Measurements from ENCODE around the gene USP10.
"Not testable (repeated sequence)": the region's sequence is repeated elsewhere in the genome, so short reads cannot be mapped to it uniquely, and the experiment has no call there.

The USP10 gene

GRCh38 chr16:84724606-84725309 lies 25.0 kb downstream of the USP10 start:
- Histone ChIP-seq H3K27me3 (replicated peaks; ENCODE audit: control insufficient read depth, insufficient read depth, low read length, poor library complexity, severe bottlenecking) (no peaks in the 10 kb centered on the region), H3K4me1 (ENCODE audit: control insufficient read depth, insufficient read depth, low read length, poor library complexity, severe bottlenecking) (peaks cover 5% of the 10 kb centered on the region), H3K9me3 (ENCODE audit: control insufficient read depth, low read length) (no peaks in the 10 kb centered on the region), H3K36me3 (ENCODE audit: control insufficient read depth, insufficient read depth, low read length) (no peaks in the 10 kb centered on the region), H3K4me3 (ENCODE audit: insufficient read depth, low read depth, low read length, poor library complexity, severe bottlenecking) (no peak overlapping the region), H3K27ac (ENCODE audit: insufficient read depth, low read length, poor library complexity, severe bottlenecking) (no peak overlapping the region)
- no peak for DNase-seq

DNA sequence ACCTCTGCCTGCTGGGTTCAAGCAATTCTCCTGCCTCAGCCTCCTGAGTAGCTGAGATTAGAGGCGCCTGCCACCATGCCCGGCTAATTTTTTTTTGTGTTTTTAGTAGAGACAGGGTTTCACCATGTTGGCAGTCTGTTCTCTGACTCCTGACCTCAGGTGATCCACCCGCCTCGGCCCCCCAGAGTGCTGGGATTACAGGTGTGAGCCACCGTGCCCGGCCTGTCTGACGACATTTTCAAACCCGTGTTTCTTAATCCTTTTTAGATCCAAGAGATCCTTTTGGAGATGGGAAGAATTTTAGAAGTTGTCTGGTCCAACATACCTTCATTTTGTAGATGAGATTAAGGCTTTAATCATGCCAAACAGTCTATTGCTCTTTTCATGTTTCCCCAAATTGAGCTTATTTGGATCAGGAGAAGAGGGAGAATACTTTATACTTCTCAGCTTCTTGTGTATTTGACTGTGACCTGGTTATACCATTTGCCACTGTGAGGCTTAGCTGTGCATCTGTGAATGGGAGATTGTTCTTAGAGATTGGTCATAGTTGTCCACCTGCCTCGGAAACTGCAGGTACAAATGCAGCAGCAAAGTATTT lies 25.8 kb downstream of the USP10 start:
- no peaks in the 10 kb centered on the region for H3K27me3 ChIP-seq (replicated peaks; ENCODE audit: control insufficient read depth, insufficient read depth, low read length, poor library complexity, severe bottlenecking)
- no peak overlapping the region for H3K27ac ChIP-seq (ENCODE audit: insufficient read depth, low read length, poor library complexity, severe bottlenecking)
- DNase-seq, result no peak
- H3K4me3 ChIP-seq (ENCODE audit: insufficient read depth, low read depth, low read length, poor library complexity, severe bottlenecking), result no peak overlapping the region
- no peaks in the 10 kb centered on the region for H3K9me3 ChIP-seq (ENCODE audit: control insufficient read depth, low read length)
- H3K4me1 ChIP-seq (ENCODE audit: control insufficient read depth, insufficient read depth, low read length, poor library complexity, severe bottlenecking), result peaks cover 5% of the 10 kb centered on the region
- no peaks in the 10 kb centered on the region for H3K36me3 ChIP-seq (ENCODE audit: control insufficient read depth, insufficient read depth, low read length)

- H3K36me3 ChIP-seq (ENCODE audit: control insufficient read depth, insufficient read depth, low read length), result no peaks in the 10 kb centered on the region
- no peaks in the 10 kb centered on the region for H3K9me3 ChIP-seq (ENCODE audit: control insufficient read depth, low read length)
- H3K4me1 ChIP-seq (ENCODE audit: control insufficient read depth, insufficient read depth, low read length, poor library complexity, severe bottlenecking), result peaks cover 5% of the 10 kb centered on the region
- no peaks in the 10 kb centered on the region for H3K27me3 ChIP-seq (replicated peaks; ENCODE audit: control insufficient read depth, insufficient read depth, low read length, poor library complexity, severe bottlenecking)
- no peak overlapping the region for H3K4me3 ChIP-seq (ENCODE audit: insufficient read depth, low read depth, low read length, poor library complexity, severe bottlenecking)
- peak; percentile 60 to 77 (median 62) for DNase-seq
- H3K27ac ChIP-seq (ENCODE audit: insufficient read depth, low read length, poor library complexity, severe bottlenecking), result no peak overlapping the region
Measured at GRCh38 chr16:84726079-84726668, 26.4 kb downstream of the USP10 start.

DNA sequence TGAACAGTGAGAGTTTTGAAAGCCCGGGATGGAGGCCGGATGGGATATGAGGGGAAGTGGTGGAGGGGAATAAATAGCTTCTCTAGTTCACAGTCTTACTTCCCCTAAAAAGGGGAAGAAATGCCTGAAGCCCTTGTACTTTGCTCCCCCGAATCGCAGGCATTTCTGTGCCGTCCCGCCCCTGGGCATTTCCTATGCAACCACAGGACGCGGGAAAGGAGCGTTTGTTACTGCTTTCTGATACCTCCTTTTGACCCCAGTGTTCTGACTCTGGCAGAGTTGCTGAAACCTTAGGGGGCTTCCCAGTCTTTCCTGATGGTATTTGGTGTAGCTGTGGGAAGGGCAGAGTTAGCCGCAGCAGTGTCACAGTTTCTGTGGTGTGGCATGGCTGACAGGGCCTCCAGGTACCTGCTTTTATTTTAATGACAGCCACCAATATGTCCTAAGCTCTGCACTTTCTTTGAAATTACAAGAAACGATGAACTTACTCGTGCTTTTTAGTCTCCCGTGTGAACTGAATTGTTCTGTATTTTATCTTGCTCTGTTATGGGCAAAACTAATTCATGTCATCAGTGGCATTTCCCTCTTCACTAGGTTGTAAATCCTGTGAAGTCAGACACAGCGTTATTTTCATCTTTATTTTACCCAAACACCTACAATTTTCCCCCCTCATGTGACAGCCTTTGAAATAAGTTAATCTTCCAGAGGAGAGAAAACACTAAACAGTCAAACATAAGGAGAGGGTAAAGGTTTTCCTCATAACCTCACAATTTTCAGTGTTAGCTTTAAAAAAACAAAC lies 27.1 kb downstream of the USP10 start:
- DNase-seq, result no peak
- Histone ChIP-seq H3K27me3 (replicated peaks; ENCODE audit: control insufficient read depth, insufficient read depth, low read length, poor library complexity, severe bottlenecking) (no peaks in the 10 kb centered on the region), H3K27ac (ENCODE audit: insufficient read depth, low read length, poor library complexity, severe bottlenecking) (no peak overlapping the region), H3K4me3 (ENCODE audit: insufficient read depth, low read depth, low read length, poor library complexity, severe bottlenecking) (no peak overlapping the region), H3K36me3 (ENCODE audit: control insufficient read depth, insufficient read depth, low read length) (no peaks in the 10 kb centered on the region), H3K4me1 (ENCODE audit: control insufficient read depth, insufficient read depth, low read length, poor library complexity, severe bottlenecking) (peaks cover 5% of the 10 kb centered on the region), H3K9me3 (ENCODE audit: control insufficient read depth, low read length) (no peaks in the 10 kb centered on the region)

DNA sequence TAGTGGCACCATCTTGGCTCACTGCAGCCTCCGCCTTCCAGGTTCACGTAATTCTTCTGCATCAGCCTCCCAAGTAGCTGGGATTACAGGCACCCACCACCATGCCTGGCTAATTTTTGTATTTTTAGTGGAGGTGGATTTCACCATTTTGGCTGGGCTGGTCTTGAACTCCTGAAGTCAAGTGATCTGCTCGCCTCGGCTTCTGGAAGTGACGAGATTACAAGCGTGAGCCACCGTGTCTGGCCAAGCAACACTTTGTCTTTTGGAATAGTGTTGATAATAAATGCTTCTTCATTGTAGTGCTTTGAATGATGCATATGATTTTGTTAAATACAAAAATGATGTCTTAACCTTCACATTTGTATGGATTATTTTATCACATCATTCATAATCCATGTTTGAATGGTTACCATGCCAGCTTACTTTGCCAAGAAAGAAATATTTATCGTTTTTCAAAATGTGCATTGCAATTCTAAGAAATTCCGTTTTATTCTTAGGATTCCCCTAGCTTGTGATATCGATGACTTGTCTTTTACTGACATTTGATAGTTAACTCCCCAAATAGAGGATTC lies 29.1 kb downstream of the USP10 start:
- no peaks in the 10 kb centered on the region for H3K27me3 ChIP-seq (replicated peaks; ENCODE audit: control insufficient read depth, insufficient read depth, low read length, poor library complexity, severe bottlenecking)
- peaks cover 5% of the 10 kb centered on the region for H3K4me1 ChIP-seq (ENCODE audit: control insufficient read depth, insufficient read depth, low read length, poor library complexity, severe bottlenecking)
- H3K27ac ChIP-seq (ENCODE audit: insufficient read depth, low read length, poor library complexity, severe bottlenecking), result no peak overlapping the region
- no peaks in the 10 kb centered on the region for H3K9me3 ChIP-seq (ENCODE audit: control insufficient read depth, low read length)
- no peak for DNase-seq
- peaks cover 6% of the 10 kb centered on the region for H3K36me3 ChIP-seq (ENCODE audit: control insufficient read depth, insufficient read depth, low read length)
- no peak overlapping the region for H3K4me3 ChIP-seq (ENCODE audit: insufficient read depth, low read depth, low read length, poor library complexity, severe bottlenecking)

- Histone ChIP-seq H3K4me1 (ENCODE audit: control insufficient read depth, insufficient read depth, low read length, poor library complexity, severe bottlenecking) (peaks cover 5% of the 10 kb centered on the region), H3K36me3 (ENCODE audit: control insufficient read depth, insufficient read depth, low read length) (peaks cover 7% of the 10 kb centered on the region), H3K27ac (ENCODE audit: insufficient read depth, low read length, poor library complexity, severe bottlenecking) (no peak overlapping the region), H3K4me3 (ENCODE audit: insufficient read depth, low read depth, low read length, poor library complexity, severe bottlenecking) (no peak overlapping the region), H3K9me3 (ENCODE audit: control insufficient read depth, low read length) (no peaks in the 10 kb centered on the region), H3K27me3 (replicated peaks; ENCODE audit: control insufficient read depth, insufficient read depth, low read length, poor library complexity, severe bottlenecking) (no peaks in the 10 kb centered on the region)
- no peak for DNase-seq
Measured at GRCh38 chr16:84729716-84730320, 30.0 kb downstream of the USP10 start.

GRCh38 chr16:84730406-84731106 lies 30.8 kb downstream of the USP10 start:
- H3K36me3 ChIP-seq (ENCODE audit: control insufficient read depth, insufficient read depth, low read length), result peaks cover 7% of the 10 kb centered on the region
- no peak overlapping the region for H3K27ac ChIP-seq (ENCODE audit: insufficient read depth, low read length, poor library complexity, severe bottlenecking)
- no peaks in the 10 kb centered on the region for H3K27me3 ChIP-seq (replicated peaks; ENCODE audit: control insufficient read depth, insufficient read depth, low read length, poor library complexity, severe bottlenecking)
- no peaks in the 10 kb centered on the region for H3K9me3 ChIP-seq (ENCODE audit: control insufficient read depth, low read length)
- H3K4me3 ChIP-seq (ENCODE audit: insufficient read depth, low read depth, low read length, poor library complexity, severe bottlenecking), result no peak overlapping the region
- peaks cover 7% of the 10 kb centered on the region for H3K4me1 ChIP-seq (ENCODE audit: control insufficient read depth, insufficient read depth, low read length, poor library complexity, severe bottlenecking)
- DNase-seq, result peak in 1 of 3 donors; percentile 5

DNA sequence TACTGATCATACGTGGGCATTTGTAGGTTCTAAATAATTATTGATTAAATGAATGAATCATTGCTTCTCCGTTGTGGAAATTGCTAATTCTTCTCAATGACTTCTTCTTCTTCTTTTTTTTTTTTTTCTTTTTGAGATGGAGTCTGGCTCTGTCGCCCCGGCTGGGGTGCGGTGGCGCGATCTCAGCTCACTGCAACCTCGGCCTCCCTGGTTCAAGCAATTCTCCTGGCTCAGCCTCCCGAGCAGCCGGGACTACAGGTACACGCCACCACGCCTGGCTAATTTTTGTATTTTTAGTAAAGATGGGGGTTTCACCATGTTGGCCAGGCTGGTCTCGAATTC lies 32.5 kb downstream of the USP10 start:
- H3K4me3 ChIP-seq (ENCODE audit: insufficient read depth, low read depth, low read length, poor library complexity, severe bottlenecking); H3K9me3 ChIP-seq (ENCODE audit: control insufficient read depth, low read length); DNase-seq; H3K36me3 ChIP-seq (ENCODE audit: control insufficient read depth, insufficient read depth, low read length); H3K27me3 ChIP-seq (replicated peaks; ENCODE audit: control insufficient read depth, insufficient read depth, low read length, poor library complexity, severe bottlenecking); H3K27ac ChIP-seq (ENCODE audit: insufficient read depth, low read length, poor library complexity, severe bottlenecking): not testable (repeated sequence)
- H3K4me1 ChIP-seq (ENCODE audit: control insufficient read depth, insufficient read depth, low read length, poor library complexity, severe bottlenecking), result peaks cover 10% of the 10 kb centered on the region

DNA sequence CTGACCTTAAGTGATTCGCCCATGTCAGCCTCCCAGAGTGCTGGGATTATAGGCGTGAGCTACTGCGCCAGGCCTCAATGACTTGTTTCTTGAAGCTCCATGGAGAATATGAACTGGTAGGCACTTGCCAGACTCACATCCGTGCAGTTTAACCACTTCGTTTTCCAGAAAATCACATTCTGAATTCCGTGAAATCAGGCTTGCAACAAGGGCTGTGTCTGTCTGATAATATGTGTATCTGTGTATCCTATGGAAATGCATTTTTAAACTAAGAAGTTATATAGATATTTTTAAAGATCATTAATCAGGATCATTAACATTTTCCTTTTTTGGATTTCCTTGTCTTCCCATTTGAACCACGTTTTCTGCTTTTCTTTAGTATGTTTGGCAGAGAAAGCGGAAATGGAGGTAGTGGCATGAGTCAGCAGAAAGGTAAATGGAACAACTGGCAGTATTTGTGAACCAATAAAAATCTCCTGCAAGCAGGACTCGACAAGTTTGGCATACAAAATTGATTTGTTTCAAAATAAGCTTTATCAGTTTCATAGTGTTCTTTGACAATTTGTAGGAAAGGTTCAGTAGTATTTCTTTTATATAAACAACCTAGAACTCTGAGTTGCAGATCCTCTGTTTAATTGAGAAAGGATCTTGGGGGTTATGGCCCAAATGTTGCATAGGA lies 33.0 kb downstream of the USP10 start:
- Histone ChIP-seq H3K9me3 (ENCODE audit: control insufficient read depth, low read length) (no peaks in the 10 kb centered on the region), H3K4me1 (ENCODE audit: control insufficient read depth, insufficient read depth, low read length, poor library complexity, severe bottlenecking) (peaks cover 10% of the 10 kb centered on the region), H3K27me3 (replicated peaks; ENCODE audit: control insufficient read depth, insufficient read depth, low read length, poor library complexity, severe bottlenecking) (no peaks in the 10 kb centered on the region), H3K4me3 (ENCODE audit: insufficient read depth, low read depth, low read length, poor library complexity, severe bottlenecking) (no peak overlapping the region), H3K27ac (ENCODE audit: insufficient read depth, low read length, poor library complexity, severe bottlenecking) (no peak overlapping the region), H3K36me3 (ENCODE audit: control insufficient read depth, insufficient read depth, low read length) (peaks cover 7% of the 10 kb centered on the region)
- DNase-seq, result no peak

Measured in effector memory CD4-positive, alpha-beta T cell (primary cell).